HepG2 (cell line): ENCODE data around the gene RAN. TPM values are rescaled to one million over a fixed set of nuclear protein-coding genes. Genes with fewer than 3 reads are reported as not detected.

Experiments used
- ATAC-seq: fragments of 200-7000 bp; cut with Tn5 transposase; 3 replicates; pipeline ENCODE4 v1.9.1; 2020; ENCODE audit warnings: mild to moderate bottlenecking, moderate library complexity
- BruUV-seq: library from RNA; stranded (reverse); fragments of 400-500 nt; replicated peaks from 2 replicates; lab custom pipeline; 2021; lab: Mats Ljungman, UMichigan
- CTCF ChIA-PET: fragments of 300-600 bp; formaldehyde crosslinking; extraction: SDS; loops from one replicate; lab custom pipeline; 2021; ENCODE audit warnings: low total read pairs, inconsistent platforms, low intra/inter-chr PET ratio; lab: Yijun Ruan, JAX
- POLR2A ChIA-PET: fragments of 350-600 bp; sonication (Branson Sonifier 250); formaldehyde crosslinking; loops from one replicate; lab custom pipeline; 2020; ENCODE audit warnings: antibody characterized with exemption, inconsistent platforms; lab: Yijun Ruan, JAX
- DNase-seq: peaks from one replicate; pipeline ENCODE4 v3.0.0-alpha.2; 2015; ENCODE audit warnings: low spot score
- FAIRE-seq: peaks from 3 replicates; lab custom pipeline; 2011; peaks lifted over from hg19 to GRCh38; lab: Jason Lieb, UNC
- H2AFZ ChIP-seq: one replicate; pipeline ENCODE4 v1.6.1; 2011; ENCODE audit warnings: low read length, inconsistent platforms
- H3K27ac ChIP-seq: fragments of 300-600 bp; 3 replicates; pipeline ENCODE4 v1.8.0; 2011; ENCODE audit warnings: mixed run types, mild to moderate bottlenecking, mixed read lengths, low read length, inconsistent platforms; ENCODE audit not compliant: insufficient read depth; ENCODE audit errors: extremely low read length
- H3K27me3 ChIP-seq, 2 experiments: fragments of 200-600 bp in 1 of 2; 2 replicates in 1 of 2; 3 replicates in 1 of 2; pipeline versions ENCODE4 v1.6.0 to v1.8.0; 2011; ENCODE audit warnings: low read length in 2 of 2, mild to moderate bottlenecking in 2 of 2, moderate library complexity in 2 of 2, inconsistent platforms in 1 of 2; ENCODE audit not compliant: insufficient read depth in 2 of 2, control insufficient read depth in 1 of 2
- H3K36me3 ChIP-seq, 2 experiments: fragments of 200-600 bp in 1 of 2; replicated peaks in 1 of 2; 2 replicates in 1 of 2; 3 replicates in 1 of 2; pipeline versions ENCODE4 v1.5.1 to v1.8.0; 2011; ENCODE audit warnings: low read length in 2 of 2, inconsistent platforms in 1 of 2; ENCODE audit not compliant: insufficient read depth in 2 of 2, control insufficient read depth in 1 of 2
- H3K4me1 ChIP-seq: 2 replicates; pipeline ENCODE4 v1.5.1; 2012; ENCODE audit warnings: low read length, inconsistent platforms; ENCODE audit not compliant: insufficient read depth
- H3K4me2 ChIP-seq: 2 replicates; pipeline ENCODE4 v1.6.0; 2011; ENCODE audit warnings: low read depth, low read length, inconsistent platforms
- H3K4me3 ChIP-seq, 3 experiments: fragments of 200-600 bp in 1 of 3; sonication (generic), shearing (Covaris generic) in 1 of 3; replicated peaks in 1 of 3; 2 replicates each; pipeline ENCODE4 v1.5.1; 2011 to 2016; ENCODE audit warnings: low read length in 3 of 3, inconsistent platforms in 2 of 3, low read depth in 2 of 3, mild to moderate bottlenecking in 2 of 3, control low read depth in 1 of 3, mixed read lengths in 1 of 3; ENCODE audit not compliant: insufficient read depth in 1 of 3
- H3K79me2 ChIP-seq: one replicate; pipeline ENCODE4 v1.6.1; 2011; ENCODE audit warnings: low read length, inconsistent platforms; ENCODE audit not compliant: insufficient read depth
- H3K9ac ChIP-seq: 2 replicates; pipeline ENCODE4 v1.6.0; 2011; ENCODE audit warnings: mild to moderate bottlenecking, low read depth, low read length, inconsistent platforms; ENCODE audit not compliant: insufficient read depth
- H3K9me3 ChIP-seq: 2 replicates; pipeline ENCODE4 v1.5.1; 2012; ENCODE audit warnings: mild to moderate bottlenecking, low read length
- H4K20me1 ChIP-seq: 2 replicates; pipeline ENCODE4 v1.6.0; 2011; ENCODE audit warnings: inconsistent platforms, mild to moderate bottlenecking, low read length, moderate library complexity; ENCODE audit not compliant: insufficient read depth
- MAFK ChIP-seq, 2 experiments: IDR thresholded peaks in 1 of 2; conservative IDR thresholded peaks in 1 of 2; 2 replicates each; pipeline ENCODE4 v1.6.1; 2011; ENCODE audit warnings: improper control_type of control experiment in 2 of 2, low read length in 2 of 2
- MTF1 ChIP-seq: sonication (generic); formaldehyde crosslinking; IDR thresholded peaks from 2 replicates; pipeline ENCODE4 v1.5.0; 2020; ENCODE audit warnings: missing genetic modification reagents
- NFATC3 ChIP-seq: sonication (generic); formaldehyde crosslinking; IDR thresholded peaks from 2 replicates; pipeline ENCODE4 v1.5.1; 2020; ENCODE audit warnings: mild to moderate bottlenecking, missing genetic modification reagents
- POLR2AphosphoS5 ChIP-seq: IDR thresholded peaks from 2 replicates; pipeline ENCODE4 v1.6.1; 2012; ENCODE audit warnings: low read depth, low read length
- RBFOX2 ChIP-seq: fragments of 200-400 bp; formaldehyde crosslinking; IDR thresholded peaks from 2 replicates; pipeline ENCODE4 v1.6.1; 2017; ENCODE audit warnings: low read depth, mild to moderate bottlenecking, low read length
- RBM22 ChIP-seq: fragments of 200-400 bp; formaldehyde crosslinking; optimal IDR thresholded peaks from 2 replicates; pipeline ENCODE3; 2017; ENCODE audit warnings: mild to moderate bottlenecking, low read length, moderate library complexity
- SKIL ChIP-seq: sonication (generic); formaldehyde crosslinking; IDR thresholded peaks from 2 replicates; pipeline ENCODE4 v1.8.0; 2022; ENCODE audit warnings: missing genetic modification reagents, mild to moderate bottlenecking, moderate library complexity, borderline replicate concordance
- ZBTB7B ChIP-seq: sonication (generic); formaldehyde crosslinking; IDR thresholded peaks from 2 replicates; pipeline ENCODE4 v1.4.0; 2020; ENCODE audit warnings: missing genetic modification reagents
- WGBS: methylation state at CpG from one replicate; pipeline ENCODE4 v1.1.6; 2017; ENCODE audit warnings: low lambda C conversion rate; 5-methylcytosine and 5-hydroxymethylcytosine counted together
- in situ Hi-C: cut with HindIII; loops from 2 replicates; pipeline ENCODE4 v1.10.0; 2017; ENCODE audit warnings: low pct_unique_long_range_greater_than_20kb; ENCODE audit not compliant: extremely low pct_ligation_motif_present
- intact Hi-C: fragments of 100-400 bp; cut with micrococcal nuclease; formaldehyde crosslinking; loops from one replicate; pipeline ENCODE4 v1.10.0; 2022; ENCODE audit not compliant: unreplicated experiment
- polyA plus RNA-seq, 8 experiments: library from polyadenylated mRNA; depleted of rRNA in 3 of 8; stranded (reverse) in 7 of 8; unstranded in 1 of 8; fragments of >200 nt; fragmentation: Illumina TruSeq in 4 of 8; extraction: Trizol in 4 of 8; gene quantifications; 2 replicates each; pipeline versions ENCODE4 v1.2.1 to v1.2.3, GENCODE V29; 2011 to 2016; ENCODE audit warnings: low read depth in 4 of 8, missing spikeins in 1 of 8, mixed read lengths in 1 of 8; ENCODE audit not compliant: insufficient read depth in 1 of 8
- total RNA-seq, 5 experiments: library from RNA; depleted of rRNA; stranded (reverse); fragments of >200 nt; fragmentation: Illumina TruSeq; extraction: Trizol; gene quantifications; 2 replicates each; pipeline ENCODE4 v1.2.3, GENCODE V29; 2016; ENCODE audit warnings: low read depth in 1 of 5

The RAN gene
- total and polyA plus RNA-seq, 2 of the 13 experiments (the other 11 are each of a cell fraction or from before 2014, with no cell fraction given), result 1,335 to 1,630 TPM

DNA sequence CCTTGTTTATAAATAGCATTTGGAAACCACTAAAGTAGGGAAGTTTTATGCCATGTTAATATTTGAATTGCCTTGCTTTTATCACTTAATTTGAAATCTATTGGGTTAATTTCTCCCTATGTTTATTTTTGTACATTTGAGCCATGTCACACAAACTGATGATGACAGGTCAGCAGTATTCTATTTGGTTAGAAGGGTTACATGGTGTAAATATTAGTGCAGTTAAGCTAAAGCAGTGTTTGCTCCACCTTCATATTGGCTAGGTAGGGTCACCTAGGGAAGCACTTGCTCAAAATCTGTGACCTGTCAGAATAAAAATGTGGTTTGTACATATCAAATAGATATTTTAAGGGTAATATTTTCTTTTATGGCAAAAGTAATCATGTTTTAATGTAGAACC, 4.4 kb downstream of the RAN start:
- Histone ChIP-seq H3K4me2 (no peak overlapping the region), H2AFZ (no peak overlapping the region), H3K9me3 (no peaks in the 10 kb centered on the region), H3K27ac (no peak overlapping the region), H3K4me1 (peaks cover 78% of the 10 kb centered on the region), H3K9ac (no peak overlapping the region), H3K4me3 (no peak overlapping the region), H3K36me3 (peaks cover 11 to 46% of the 10 kb centered on the region in 2 experiments), H4K20me1 (peaks cover 28% of the 10 kb centered on the region), H3K79me2 (peaks cover 22% of the 10 kb centered on the region), H3K27me3 (peaks cover 1 to 9% of the 10 kb centered on the region in 2 experiments; a peak in 2 of 5 replicates)
- intact Hi-C loops, result no loop called here
- TF ChIP-seq MAFK (conservative IDR thresholded peaks at IDR 0.05 in 1 of 2, IDR thresholded peaks at IDR 0.05 in 1 of 2; ENCODE audit: low read length in 2 of 2), result peak; percentile 39 to 54; a peak in 3 of 4 replicates
- no peak for TF ChIP-seq MTF1 (CRISPR knock-in tag)
- no peak for TF ChIP-seq ZBTB7B (CRISPR knock-in tag)
- BruUV-seq, result no TSS peak
- DNase-seq (no peak), FAIRE-seq (no peak), ATAC-seq (no peak)
- in situ Hi-C loops, result no loop called here
- POLR2A ChIA-PET, result no interaction called here
- CTCF ChIA-PET, result no interaction called here

- H3K4me2 ChIP-seq, result no peak overlapping the region
- H3K79me2 ChIP-seq, result peaks cover 22% of the 10 kb centered on the region
- FAIRE-seq, result no peak
- BruUV-seq, result no TSS peak
- H3K4me1 ChIP-seq, result peaks cover 75% of the 10 kb centered on the region
- intact Hi-C loops (no loop called here), in situ Hi-C loops (no loop called here)
- H4K20me1 ChIP-seq, result peaks cover 28% of the 10 kb centered on the region
- ChIA-PET POLR2A (no interaction called here), CTCF (no interaction called here)
- H3K27ac ChIP-seq, result no peak overlapping the region
- ATAC-seq, result no peak
- peak; percentile 38; the same call in 1 of the 2 replicates for TF ChIP-seq POLR2AphosphoS5
- 0 out of 2 replicates have a peak, but pooled peaks have one; percentile 51 for TF ChIP-seq RBFOX2
- no peak for TF ChIP-seq SKIL (CRISPR knock-in tag)
- TF ChIP-seq NFATC3, result no peak
- TF ChIP-seq RBM22, result peak; percentile 84
- H3K9me3 ChIP-seq, result no peaks in the 10 kb centered on the region
- peaks cover 1 to 9% of the 10 kb centered on the region in 2 experiments; a peak in 2 of 5 replicates for H3K27me3 ChIP-seq
- no peak for DNase-seq
- no peak overlapping the region for H2AFZ ChIP-seq
- H3K36me3 ChIP-seq, result peaks cover 11 to 46% of the 10 kb centered on the region in 2 experiments
- H3K4me3 ChIP-seq, result no peak overlapping the region
- H3K9ac ChIP-seq, result no peak overlapping the region
- 93% methylated on average over 3 of the region's 3 CpGs for WGBS
Observed at GRCh38 chr12:130876758-130877157, 4.9 kb downstream of the RAN start.
